Measurements from ENCODE around the gene ALDH1L2.
"Not testable (repeated sequence)": the region's sequence is repeated elsewhere in the genome, so short reads cannot be mapped to it uniquely, and the experiment has no call there.

The ALDH1L2 gene

DNA sequence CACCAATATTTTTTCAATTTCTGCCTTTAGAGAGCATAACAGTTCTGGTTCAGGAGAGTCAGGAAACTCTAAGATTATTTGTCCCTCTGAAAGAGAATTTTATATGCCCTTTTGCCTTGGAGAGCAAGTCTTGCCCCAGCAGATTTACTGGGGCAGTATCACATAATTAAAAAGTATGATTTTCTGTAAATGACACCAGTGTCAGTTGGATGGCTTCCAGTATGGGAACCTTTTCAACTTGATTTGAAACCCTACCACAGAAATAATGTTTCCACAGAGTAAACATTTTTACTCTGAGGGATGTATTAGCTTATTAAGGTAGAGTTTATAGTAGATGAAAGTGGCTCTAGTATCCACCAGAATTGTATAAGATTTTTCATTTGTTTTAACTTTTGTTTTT lies 82.8 kb downstream of the ALDH1L2 start:
- DNase-seq, result no peak
- no peak overlapping the region for H3K27ac Mint-ChIP-seq
- H3K36me3 Mint-ChIP-seq, result peaks cover 75 to 85% of the 10 kb centered on the region in 2 donors
- peaks cover 4% of the 10 kb centered on the region in 2 donors for H3K9me3 Mint-ChIP-seq
- no peaks in the 10 kb centered on the region for H3K27me3 Mint-ChIP-seq
- H3K4me1 Mint-ChIP-seq, result peaks cover 2 to 28% of the 10 kb centered on the region in 2 donors
- no peak for ATAC-seq (replicated peaks)
- no peak overlapping the region for H3K4me3 Mint-ChIP-seq

DNA sequence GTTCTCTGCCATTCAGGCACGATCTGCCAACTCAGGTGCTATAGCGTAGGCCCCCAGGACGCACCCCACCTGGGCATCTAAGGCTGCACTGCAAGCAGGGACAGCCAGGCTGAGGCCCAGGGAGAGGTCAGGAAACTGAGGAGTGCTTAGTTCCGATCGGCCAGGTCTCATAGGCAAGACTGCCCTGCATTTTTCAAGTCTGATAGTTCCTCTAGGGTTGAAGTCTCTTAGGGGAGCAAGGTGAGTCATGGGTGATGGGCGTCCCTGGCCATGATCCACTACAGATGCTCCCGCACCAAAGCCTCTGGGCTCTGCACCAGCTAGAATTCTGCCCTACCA lies 84.9 kb downstream of the ALDH1L2 start:
- no peak for ATAC-seq (replicated peaks)
- no peak overlapping the region for H3K4me3 Mint-ChIP-seq
- peaks cover 68 to 85% of the 10 kb centered on the region in 2 donors for H3K36me3 Mint-ChIP-seq
- DNase-seq, result no peak
- H3K4me1 Mint-ChIP-seq, result peaks cover 2 to 27% of the 10 kb centered on the region in 2 donors
- peaks cover 0 to 4% of the 10 kb centered on the region in 2 donors for H3K9me3 Mint-ChIP-seq
- H3K27ac Mint-ChIP-seq, result no peak overlapping the region
- no peaks in the 10 kb centered on the region for H3K27me3 Mint-ChIP-seq

DNA sequence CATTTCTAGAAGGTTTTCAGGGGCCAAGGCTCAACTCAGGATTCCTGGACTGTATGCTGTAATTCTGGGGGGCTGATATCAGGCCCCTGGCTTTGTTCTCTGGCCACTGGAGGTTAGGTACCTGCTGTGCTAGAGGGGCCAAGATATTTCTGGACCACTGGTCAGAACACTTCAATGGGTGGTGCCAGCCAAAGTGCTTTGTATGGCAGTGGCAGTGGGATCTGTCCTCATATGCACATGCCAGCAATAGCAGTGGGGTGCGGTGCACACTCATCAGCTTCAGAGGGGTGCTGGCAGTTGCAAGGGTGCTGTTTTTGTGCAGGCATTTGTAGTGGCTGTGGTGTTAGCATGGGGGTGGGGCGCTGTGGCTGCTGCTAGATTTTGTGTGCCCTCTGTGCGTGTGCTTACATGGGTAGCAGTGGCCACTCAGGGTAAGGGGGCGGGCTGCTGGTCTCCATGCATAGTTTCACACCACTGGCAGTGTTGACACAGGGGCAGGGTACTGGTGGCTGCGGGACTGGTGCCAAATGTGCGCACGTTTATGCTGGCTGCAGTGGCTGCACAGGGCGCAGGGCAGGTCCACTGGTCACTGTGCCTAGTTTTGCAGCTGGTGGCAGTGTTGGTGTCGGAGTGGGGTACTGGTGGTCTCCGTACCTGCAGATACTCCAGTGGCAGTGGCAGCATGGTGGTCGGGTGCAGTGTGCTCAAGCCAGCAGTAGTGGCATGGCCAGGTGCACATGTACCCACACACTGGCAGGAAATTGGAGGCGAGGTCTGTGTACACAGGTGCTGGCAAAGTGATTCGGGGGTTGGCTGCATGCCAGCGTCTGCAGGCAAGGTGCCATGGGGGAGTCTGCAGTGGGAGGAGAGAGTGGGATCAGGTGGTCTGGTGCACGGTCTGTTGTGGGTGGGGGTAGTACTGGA lies 85.6 kb downstream of the ALDH1L2 start:
- no peaks in the 10 kb centered on the region for H3K27me3 Mint-ChIP-seq
- peaks cover 2 to 27% of the 10 kb centered on the region in 2 donors for H3K4me1 Mint-ChIP-seq
- DNase-seq (no peak), ATAC-seq (replicated peaks) (no peak)
- no peak overlapping the region for H3K4me3 Mint-ChIP-seq
- H3K9me3 Mint-ChIP-seq, result peaks cover 0 to 4% of the 10 kb centered on the region in 2 donors
- H3K36me3 Mint-ChIP-seq, result peaks cover 65 to 85% of the 10 kb centered on the region in 2 donors
- no peak overlapping the region for H3K27ac Mint-ChIP-seq

DNA sequence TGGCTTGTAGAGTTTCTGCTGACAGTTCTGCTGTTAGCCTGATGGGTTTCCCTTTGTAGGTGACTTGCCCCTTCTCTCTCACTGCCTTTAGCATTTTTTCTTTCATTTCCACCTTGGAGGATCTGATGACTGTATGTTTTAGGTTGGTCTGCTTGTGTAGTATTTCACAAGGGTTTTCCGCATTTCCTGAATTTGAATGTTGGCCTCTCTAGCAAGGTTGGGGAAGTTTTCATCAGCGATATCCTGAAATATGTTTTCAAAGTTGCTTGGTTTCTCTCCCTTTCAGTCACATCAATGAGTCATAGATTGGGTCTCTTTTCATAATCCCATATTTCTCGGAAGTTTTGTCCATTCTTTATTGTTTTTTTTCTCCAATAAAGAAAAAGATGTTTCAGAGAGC lies 86.7 kb downstream of the ALDH1L2 start:
- Mint-ChIP-seq H3K4me1 (peaks cover 2 to 27% of the 10 kb centered on the region in 2 donors), H3K4me3 (no peak overlapping the region), H3K27ac (no peak overlapping the region), H3K9me3 (peaks cover 0 to 4% of the 10 kb centered on the region in 2 donors), H3K27me3 (no peaks in the 10 kb centered on the region), H3K36me3 (peaks cover 62 to 86% of the 10 kb centered on the region in 2 donors)
- DNase-seq (no peak), ATAC-seq (replicated peaks) (no peak)

DNA sequence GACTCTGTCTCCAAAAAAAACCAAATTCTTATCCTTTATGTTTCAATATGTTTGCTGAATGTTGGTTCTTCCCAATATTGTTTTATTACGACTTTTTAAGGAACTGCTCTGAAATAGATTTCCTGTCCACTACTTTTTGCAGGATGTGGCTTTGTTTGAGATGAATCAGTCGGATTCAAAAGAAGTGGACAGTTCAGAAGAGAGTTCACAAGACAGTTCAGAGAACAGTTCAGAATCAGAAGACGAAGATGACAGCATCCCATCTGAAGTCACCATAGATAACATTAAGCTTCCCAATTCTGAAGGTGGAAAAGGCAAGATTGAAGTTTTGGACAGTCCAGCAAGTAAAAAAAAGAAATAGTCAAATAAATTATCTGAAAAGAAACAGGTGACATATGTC lies 89.9 kb downstream of the ALDH1L2 start:
- Mint-ChIP-seq H3K4me1 (peaks cover 6 to 27% of the 10 kb centered on the region in 2 donors), H3K4me3 (no peak overlapping the region), H3K36me3 (peaks cover 48 to 84% of the 10 kb centered on the region in 2 donors), H3K9me3 (peaks cover 0 to 4% of the 10 kb centered on the region in 2 donors), H3K27ac (no peak overlapping the region), H3K27me3 (no peaks in the 10 kb centered on the region)
- ATAC-seq (replicated peaks), result no peak
- no peak for DNase-seq

DNA sequence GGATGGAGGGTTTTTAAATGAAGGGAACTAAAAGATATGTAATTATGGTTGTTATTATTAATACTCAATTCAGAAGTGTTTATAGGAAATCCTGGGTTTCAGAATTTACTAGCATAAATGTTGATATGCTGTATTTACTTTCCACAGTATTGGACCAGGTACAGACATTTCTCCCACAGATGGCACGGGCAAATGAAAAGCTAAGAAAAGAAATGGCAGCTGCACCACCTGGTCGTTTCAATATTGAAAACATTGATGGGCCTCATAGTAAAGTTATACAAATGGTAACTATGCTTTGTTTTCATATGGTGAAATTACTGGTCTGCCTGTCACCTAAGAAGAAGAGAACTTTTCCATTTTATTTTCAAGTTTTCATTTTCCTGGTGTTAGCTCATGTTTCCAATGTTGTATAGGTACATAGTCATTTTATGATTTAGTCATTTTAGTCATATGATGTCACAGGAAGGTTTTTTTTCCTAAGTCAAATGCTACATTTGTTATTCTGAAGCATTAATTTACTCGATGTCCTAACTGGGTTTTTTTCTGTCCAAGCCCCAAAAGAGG lies 92.6 kb downstream of the ALDH1L2 start:
- no peaks in the 10 kb centered on the region for H3K27me3 Mint-ChIP-seq
- no peak for ATAC-seq (replicated peaks)
- H3K4me3 Mint-ChIP-seq, result no peak overlapping the region
- H3K27ac Mint-ChIP-seq, result no peak overlapping the region
- H3K9me3 Mint-ChIP-seq, result peaks cover 0 to 4% of the 10 kb centered on the region in 2 donors
- DNase-seq, result no peak
- H3K4me1 Mint-ChIP-seq, result peaks cover 12 to 39% of the 10 kb centered on the region in 2 donors
- peaks cover 29 to 78% of the 10 kb centered on the region in 2 donors for H3K36me3 Mint-ChIP-seq

DNA sequence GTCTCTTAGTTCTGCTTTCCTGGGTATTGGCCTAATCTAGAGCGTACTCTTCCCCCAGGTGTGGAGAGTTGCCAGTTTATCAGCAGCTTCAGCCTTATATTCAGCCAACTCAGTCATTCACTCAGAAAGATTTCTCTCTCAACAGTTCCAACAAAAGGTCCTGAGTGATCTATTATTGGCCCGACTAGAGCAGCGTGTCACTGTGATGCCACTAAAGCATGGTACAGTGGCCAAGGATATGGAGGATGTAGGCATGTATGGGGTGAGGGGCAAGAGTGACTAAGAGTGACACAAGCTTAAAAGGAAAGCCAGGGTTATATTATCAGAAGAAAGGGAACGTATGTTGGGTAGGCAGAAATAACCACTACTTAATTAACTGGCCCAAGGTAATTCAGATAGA lies 93.3 kb downstream of the ALDH1L2 start:
- Mint-ChIP-seq H3K27me3 (no peaks in the 10 kb centered on the region), H3K27ac (no peak overlapping the region), H3K4me1 (peaks cover 14 to 41% of the 10 kb centered on the region in 2 donors), H3K9me3 (peaks cover 0 to 4% of the 10 kb centered on the region in 2 donors), H3K36me3 (peaks cover 25 to 74% of the 10 kb centered on the region in 2 donors), H3K4me3 (no peak overlapping the region)
- no peak for DNase-seq
- no peak for ATAC-seq (replicated peaks)

DNA sequence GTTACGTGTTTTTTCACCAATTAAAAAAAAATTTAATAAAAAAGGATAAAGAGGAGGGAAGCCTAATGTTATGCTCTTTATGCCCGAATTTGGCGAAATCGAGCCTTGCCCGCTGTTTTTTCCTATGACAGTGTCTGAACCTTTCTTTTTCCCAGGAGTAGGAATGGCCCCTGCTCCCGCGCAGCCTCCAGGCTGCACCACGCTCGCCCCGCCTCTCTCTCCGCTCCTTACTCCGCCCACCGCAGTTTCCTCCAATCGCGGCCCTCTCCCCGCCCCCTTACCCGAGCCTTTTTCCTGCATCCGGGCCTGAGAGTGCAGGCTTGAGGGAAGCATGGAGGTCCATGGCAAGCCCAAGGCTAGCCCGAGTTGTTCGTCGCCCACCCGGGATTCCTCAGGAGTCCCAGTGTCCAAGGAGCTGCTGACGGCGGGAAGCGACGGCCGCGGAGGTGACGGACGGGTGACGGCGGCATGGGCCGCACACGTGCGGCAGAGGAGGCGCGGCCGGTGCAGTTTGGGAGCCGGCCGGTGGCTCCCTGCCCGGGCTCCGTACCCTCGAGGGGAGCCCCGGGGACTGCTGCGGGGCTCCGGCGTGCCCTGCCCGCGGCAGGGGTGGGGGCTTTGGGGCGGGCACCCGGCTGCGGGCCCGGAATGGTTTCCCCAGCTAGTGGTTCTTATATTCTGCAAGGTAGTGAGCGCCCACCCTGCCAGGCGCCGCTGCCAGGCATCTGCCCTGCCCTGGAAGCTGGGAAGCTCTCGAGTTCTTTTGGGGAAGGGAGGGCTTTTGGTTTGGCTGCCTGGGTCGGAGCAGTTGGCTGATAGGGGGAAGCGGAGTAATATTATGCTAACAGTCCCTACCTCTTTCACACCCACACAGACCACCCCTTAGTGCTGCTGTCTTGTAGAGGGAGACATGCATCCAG lies 98.0 kb downstream of the ALDH1L2 start, which contains the start of gene NOPCHAP1:
Gene NOPCHAP1, plus strand, starts transcription at position 295 of the 920 bp plus-strand sequence. Its CDS starts 37 bp downstream, at position 332.
- H3K9me3 Mint-ChIP-seq, result peaks cover 0 to 4% of the 10 kb centered on the region in 2 donors
- H3K4me3 Mint-ChIP-seq, result peak within 1 kb of the TSS; percentile 89 to 93

DNA sequence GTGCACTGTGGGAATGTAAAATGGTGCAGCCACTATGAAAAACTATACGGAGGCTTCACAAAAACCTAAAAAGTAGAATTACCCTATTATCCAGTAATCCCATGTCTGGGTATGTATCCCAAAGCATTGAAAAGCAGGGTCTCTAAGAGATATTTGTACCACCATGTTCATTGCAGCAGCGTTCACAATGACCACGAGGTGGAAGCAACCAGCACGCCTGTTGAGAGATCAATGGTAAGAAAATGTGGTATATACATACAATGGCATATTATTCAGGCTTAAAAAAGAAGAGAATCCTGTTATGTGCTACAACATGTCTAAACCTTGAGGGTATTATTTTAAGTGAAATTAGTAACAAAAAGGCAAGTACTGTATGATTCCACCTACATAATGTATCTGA lies 99.1 kb downstream of the ALDH1L2 start:
- Mint-ChIP-seq H3K4me1 (peaks cover 14 to 46% of the 10 kb centered on the region in 2 donors), H3K9me3 (peaks cover 0 to 4% of the 10 kb centered on the region in 2 donors), H3K27me3 (no peaks in the 10 kb centered on the region), H3K27ac (no peak overlapping the region), H3K36me3 (peaks cover 12 to 25% of the 10 kb centered on the region in 2 donors), H3K4me3 (peak overlapping the region; percentile 89 to 93)
- ATAC-seq (replicated peaks), result no peak
- no peak for DNase-seq

More for the DNA sequence above, 98.0 kb downstream of the ALDH1L2 start, which contains the start of gene NOPCHAP1:
- peaks cover 14 to 48% of the 10 kb centered on the region in 2 donors for H3K4me1 Mint-ChIP-seq
- DNase-seq (peak; percentile 73), ATAC-seq (replicated peaks) (peak; percentile 97)
- H3K27ac Mint-ChIP-seq, result peak within 1 kb of the TSS; percentile 91
- peaks cover 12 to 31% of the 10 kb centered on the region in 2 donors for H3K36me3 Mint-ChIP-seq
- no peaks in the 10 kb centered on the region for H3K27me3 Mint-ChIP-seq

DNA sequence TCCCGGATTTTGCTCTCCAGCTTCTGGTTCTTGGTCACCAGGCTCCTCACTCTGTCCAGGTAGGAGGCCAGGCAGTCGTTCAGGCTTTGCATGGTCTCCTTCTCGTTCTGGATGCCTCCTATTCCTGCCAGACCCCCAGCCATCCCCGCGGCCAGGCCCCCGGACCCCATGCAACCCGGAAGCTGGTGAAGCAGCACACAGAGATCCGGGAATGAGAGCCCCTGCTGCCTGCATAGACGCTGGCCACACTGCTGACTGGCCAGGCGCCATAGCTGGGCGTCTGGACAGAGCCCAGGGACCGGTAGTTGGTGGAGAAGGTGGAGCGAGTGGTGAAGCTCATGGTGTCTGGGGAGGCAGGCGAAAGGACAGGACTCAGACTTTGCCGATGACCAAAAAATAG lies 106.6 kb downstream of the ALDH1L2 start:
- ATAC-seq (replicated peaks); H3K36me3 Mint-ChIP-seq; H3K9me3 Mint-ChIP-seq; DNase-seq; H3K27ac Mint-ChIP-seq; H3K27me3 Mint-ChIP-seq; H3K4me3 Mint-ChIP-seq: not testable (repeated sequence)
- H3K4me1 Mint-ChIP-seq, result peaks cover 16 to 26% of the 10 kb centered on the region in 2 donors

DNA sequence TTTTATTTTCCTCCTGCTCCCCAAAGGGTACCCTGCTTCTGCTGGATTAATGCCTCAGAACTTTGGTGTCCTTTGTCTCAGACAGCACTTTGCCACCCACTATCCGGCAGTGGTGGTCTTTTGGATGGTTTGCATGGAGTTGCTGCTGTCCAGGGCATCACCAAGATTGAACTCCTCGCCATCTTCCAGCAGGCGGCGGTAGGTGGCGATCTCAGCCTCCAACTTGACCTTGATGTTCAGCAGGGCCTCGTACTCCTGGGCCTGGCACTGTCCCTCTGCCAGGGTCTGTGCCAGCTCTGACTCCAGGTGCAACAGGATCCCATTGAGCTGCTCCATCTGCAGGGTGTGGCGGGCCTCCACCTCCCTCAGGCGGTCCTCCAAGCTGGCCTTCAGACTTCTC lies 107.6 kb downstream of the ALDH1L2 start:
- ATAC-seq (replicated peaks) (no peak), DNase-seq (no peak)
- Mint-ChIP-seq H3K27me3 (no peaks in the 10 kb centered on the region), H3K36me3 (no peaks in the 10 kb centered on the region), H3K27ac (no peak overlapping the region), H3K4me3 (no peak overlapping the region), H3K4me1 (peaks cover 16 to 26% of the 10 kb centered on the region in 2 donors), H3K9me3 (no peaks in the 10 kb centered on the region)

DNA sequence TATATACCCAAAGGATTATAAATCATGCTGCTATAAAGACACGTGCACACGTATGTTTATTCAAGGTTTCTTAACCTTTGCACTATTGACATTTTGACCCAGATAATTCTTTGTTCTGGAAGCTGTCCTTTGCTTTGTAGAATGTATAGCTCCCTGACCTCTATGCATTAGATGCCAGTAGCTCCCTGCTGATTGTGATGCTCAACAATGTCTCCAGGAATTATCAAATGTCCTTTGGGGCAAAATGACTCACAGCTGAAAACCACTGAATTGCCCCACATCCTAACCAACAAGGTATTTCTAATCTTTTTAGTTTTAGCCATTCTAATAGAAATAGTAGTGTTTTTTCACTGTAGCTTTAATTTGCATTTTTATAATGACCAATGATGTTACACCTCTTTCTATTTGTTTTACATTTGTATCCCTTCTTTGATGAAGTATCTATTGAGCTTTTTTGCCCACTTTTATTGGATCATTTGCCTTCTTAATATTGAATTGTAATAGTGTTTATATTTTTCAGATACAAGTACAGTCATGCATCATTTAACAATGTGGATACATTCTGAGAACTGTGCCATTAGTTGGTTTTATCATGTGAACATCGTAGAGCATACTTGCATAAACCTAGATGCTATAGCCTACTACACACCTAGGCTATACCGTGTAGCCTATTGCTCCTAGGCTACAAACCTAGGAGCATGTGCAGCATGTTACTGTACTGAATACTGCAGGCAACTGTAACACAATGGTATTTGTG lies 108.5 kb downstream of the ALDH1L2 start:
- ATAC-seq (replicated peaks), result no peak
- Mint-ChIP-seq H3K27me3 (no peaks in the 10 kb centered on the region), H3K9me3 (no peaks in the 10 kb centered on the region), H3K4me3 (no peak overlapping the region), H3K27ac (no peak overlapping the region), H3K36me3 (no peaks in the 10 kb centered on the region), H3K4me1 (peaks cover 20 to 28% of the 10 kb centered on the region in 2 donors)
- DNase-seq, result no peak

DNA sequence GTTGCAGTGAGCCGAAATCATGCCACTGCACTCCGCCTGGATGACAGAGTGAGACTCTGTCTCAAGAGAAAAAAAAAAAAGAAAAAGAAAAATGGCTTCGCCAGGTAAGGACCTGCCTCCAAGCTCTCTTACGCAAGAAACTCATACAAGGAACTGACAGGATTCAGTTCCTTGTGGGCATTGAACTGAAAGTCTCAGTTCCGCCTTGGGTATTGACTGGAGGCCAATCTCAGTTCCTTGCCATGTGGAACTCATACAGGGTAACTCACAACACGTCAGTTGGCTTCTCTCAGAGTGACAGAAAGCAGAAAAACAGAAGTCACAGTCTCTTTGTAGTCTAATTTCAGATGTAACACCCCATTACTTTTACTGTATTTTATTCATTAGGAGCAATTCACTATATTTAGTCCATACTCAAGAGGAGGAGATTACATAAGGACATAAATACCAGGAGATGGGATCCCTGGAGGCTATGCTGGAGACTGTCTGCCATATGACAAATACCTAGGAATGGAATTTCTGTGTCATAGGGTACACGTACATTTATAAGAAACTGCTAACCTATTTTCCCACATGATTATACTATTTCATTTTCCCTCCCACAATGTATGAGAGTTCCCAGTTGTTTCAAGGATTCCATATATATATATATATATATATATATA lies 109.5 kb downstream of the ALDH1L2 start:
- ATAC-seq (replicated peaks), result peak; percentile 100
- peak; percentile 78 for DNase-seq
- Mint-ChIP-seq H3K9me3 (no peaks in the 10 kb centered on the region), H3K4me3 (peak overlapping the region; percentile 37 to 71), H3K27me3 (no peaks in the 10 kb centered on the region), H3K27ac (peak overlapping the region; percentile 85), H3K4me1 (peaks cover 20 to 28% of the 10 kb centered on the region in 2 donors), H3K36me3 (no peaks in the 10 kb centered on the region)

Measured in stimulated activated naive B cell treated with anti-CD40 and anti-IgM and Interleukin-4, amounts not matched to agents 10 μg/mL and 1 μg/mL and 100 μg/mL, for 72 hours (primary cell).